ENCODE measurements around the gene SLC35F1. TPM values are rescaled to one million over a fixed set of nuclear protein-coding genes. Genes with fewer than 3 reads are reported as not detected.

Gene SLC35F1
- total and polyA plus RNA-seq, 9 donors: 0.08 to 2.5 (median 0.24) TPM; not detected in 1

DNA sequence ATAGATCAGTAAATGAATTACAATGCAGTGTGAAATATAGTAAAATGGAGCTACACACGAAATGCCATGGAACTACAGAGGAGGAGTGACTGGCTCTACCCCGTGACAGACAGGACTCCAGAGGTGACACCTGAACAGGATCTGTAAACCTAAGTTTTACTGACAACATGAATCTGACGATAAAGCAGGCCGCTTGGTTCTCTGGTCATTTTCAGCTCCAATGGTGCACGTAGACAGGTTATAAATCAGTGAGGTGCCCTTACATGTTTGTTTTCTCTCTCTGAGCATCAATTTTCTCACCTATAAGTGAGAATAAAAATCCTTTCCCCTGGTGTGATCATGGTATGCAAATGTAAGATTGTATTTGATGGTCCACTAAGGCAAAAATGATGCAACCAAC, 339.3 kb downstream of the SLC35F1 start:
- Histone ChIP-seq H3K4me3 (no peak overlapping the region), H3K36me3 (no peaks in the 10 kb centered on the region), H3K27ac (no peak overlapping the region), H3K4me1 (ENCODE audit: insufficient read depth) (no peaks in the 10 kb centered on the region), H3K27me3 (no peaks in the 10 kb centered on the region), H3K9me3 (no peaks in the 10 kb centered on the region)
- 52 to 81% (median 68%) methylated on average over 5 of the region's 5 CpGs for WGBS, 3 donors
- intact Hi-C loops (cut with DNase I): no loop called here
- TF ChIP-seq EP300 (IDR thresholded peaks at IDR 0.05) (no peak), POLR2A (IDR thresholded peaks at IDR 0.05) (no peak)
- TF ChIP-seq, protein P1, sequence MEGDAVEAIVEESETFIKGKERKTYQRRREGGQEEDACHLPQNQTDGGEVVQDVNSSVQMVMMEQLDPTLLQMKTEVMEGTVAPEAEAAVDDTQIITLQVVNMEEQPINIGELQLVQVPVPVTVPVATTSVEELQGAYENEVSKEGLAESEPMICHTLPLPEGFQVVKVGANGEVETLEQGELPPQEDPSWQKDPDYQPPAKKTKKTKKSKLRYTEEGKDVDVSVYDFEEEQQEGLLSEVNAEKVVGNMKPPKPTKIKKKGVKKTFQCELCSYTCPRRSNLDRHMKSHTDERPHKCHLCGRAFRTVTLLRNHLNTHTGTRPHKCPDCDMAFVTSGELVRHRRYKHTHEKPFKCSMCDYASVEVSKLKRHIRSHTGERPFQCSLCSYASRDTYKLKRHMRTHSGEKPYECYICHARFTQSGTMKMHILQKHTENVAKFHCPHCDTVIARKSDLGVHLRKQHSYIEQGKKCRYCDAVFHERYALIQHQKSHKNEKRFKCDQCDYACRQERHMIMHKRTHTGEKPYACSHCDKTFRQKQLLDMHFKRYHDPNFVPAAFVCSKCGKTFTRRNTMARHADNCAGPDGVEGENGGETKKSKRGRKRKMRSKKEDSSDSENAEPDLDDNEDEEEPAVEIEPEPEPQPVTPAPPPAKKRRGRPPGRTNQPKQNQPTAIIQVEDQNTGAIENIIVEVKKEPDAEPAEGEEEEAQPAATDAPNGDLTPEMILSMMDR (IDR thresholded peaks at IDR 0.05): no peak
- DNase-seq: no peak

DNA sequence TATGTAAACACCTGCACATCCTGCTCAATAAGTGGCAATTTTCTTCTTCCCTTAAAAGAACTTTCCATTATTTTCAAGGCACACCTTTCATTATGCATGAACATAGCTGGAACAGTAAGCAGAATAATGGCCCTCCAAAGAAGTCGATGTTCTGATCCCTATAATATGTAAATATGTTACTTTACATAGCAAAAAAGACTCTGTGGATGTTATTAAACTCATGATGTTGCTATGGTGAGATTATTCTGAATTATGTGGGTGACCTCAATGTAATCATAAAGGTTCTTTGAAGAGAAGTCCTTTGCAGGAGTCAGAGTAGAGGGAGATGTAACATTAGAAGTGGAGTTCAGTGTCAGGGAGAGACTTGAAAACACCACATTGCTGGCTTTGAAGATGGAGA, 341.1 kb downstream of the SLC35F1 start:
- TF ChIP-seq, protein P1 (IDR thresholded peaks at IDR 0.05): no peak
- no peak for TF ChIP-seq EP300 (IDR thresholded peaks at IDR 0.05)
- TF ChIP-seq POLR2A (IDR thresholded peaks at IDR 0.05): no peak
- no peaks in the 10 kb centered on the region for H3K36me3 ChIP-seq
- no peaks in the 10 kb centered on the region for H3K27me3 ChIP-seq
- H3K9me3 ChIP-seq: no peaks in the 10 kb centered on the region
- no peak overlapping the region for H3K27ac ChIP-seq
- no peak for DNase-seq
- intact Hi-C loops (cut with DNase I): no loop called here
- WGBS, 3 donors: 79 to 89% (median 83%) methylated on average over 1 of the region's 1 CpG
- no peak overlapping the region for H3K4me3 ChIP-seq
- H3K4me1 ChIP-seq (ENCODE audit: insufficient read depth): no peaks in the 10 kb centered on the region

DNA sequence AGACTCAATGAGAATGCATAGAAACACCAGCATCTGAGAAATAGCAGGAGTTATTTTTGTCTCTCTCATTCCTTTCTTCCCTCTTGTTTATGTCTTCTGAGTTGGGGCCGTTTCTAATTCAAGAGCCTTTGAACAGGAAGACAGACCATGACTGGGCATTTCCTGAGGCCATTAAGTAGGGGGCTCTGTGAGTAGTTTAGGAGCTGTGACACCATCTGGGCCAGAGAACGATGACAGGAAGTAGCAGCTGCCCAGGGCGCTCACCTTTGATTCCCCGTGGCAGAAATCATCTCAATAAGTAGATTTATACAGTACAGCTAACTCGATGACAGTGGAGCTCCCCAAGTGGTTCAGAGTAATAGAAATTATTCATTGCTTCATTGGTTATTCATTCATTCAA, 342.6 kb downstream of the SLC35F1 start:
- 36 to 46% (median 45%) methylated on average over 5 of the region's 5 CpGs for WGBS, 3 donors
- TF ChIP-seq EP300 (IDR thresholded peaks at IDR 0.05): no peak
- TF ChIP-seq, protein P1 (IDR thresholded peaks at IDR 0.05): no peak
- TF ChIP-seq POLR2A (IDR thresholded peaks at IDR 0.05): no peak
- no peaks in the 10 kb centered on the region for H3K9me3 ChIP-seq
- H3K4me3 ChIP-seq: no peak overlapping the region
- intact Hi-C loops (cut with DNase I): no loop called here
- H3K4me1 ChIP-seq (ENCODE audit: insufficient read depth): no peaks in the 10 kb centered on the region
- H3K27me3 ChIP-seq: no peaks in the 10 kb centered on the region
- DNase-seq: no peak
- no peaks in the 10 kb centered on the region for H3K36me3 ChIP-seq
- H3K27ac ChIP-seq: no peak overlapping the region

DNA sequence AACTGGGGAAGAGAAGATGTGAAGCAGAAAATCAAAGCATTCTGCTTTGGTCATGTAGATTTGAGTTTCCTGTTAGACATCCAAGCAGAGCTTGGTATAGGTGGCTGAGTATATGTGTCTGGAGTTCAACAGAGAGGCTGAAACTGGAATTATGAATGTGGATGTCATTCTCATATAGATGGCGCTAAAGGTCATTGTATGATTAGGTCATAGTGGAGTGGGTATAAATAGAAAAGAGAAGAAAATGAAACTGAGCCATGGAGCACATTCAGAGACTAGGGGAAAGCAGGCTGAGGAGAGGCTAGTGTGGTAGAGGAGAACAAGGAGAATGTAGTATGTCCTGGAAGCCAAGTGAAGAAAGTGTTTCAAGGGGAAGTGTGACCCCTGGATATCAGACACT, 345.4 kb downstream of the SLC35F1 start:
- Histone ChIP-seq H3K27me3 (no peaks in the 10 kb centered on the region), H3K4me1 (ENCODE audit: insufficient read depth) (no peaks in the 10 kb centered on the region), H3K36me3 (no peaks in the 10 kb centered on the region), H3K27ac (no peak overlapping the region), H3K9me3 (no peaks in the 10 kb centered on the region), H3K4me3 (no peak overlapping the region)
- TF ChIP-seq, protein P1 (IDR thresholded peaks at IDR 0.05): no peak
- TF ChIP-seq EP300 (IDR thresholded peaks at IDR 0.05) (no peak), POLR2A (IDR thresholded peaks at IDR 0.05) (no peak)
- intact Hi-C loops (cut with DNase I): no loop called here
- DNase-seq: no peak
- WGBS, 3 donors: 86 to 97% (median 95%) methylated on average over 1 of the region's 1 CpG

DNA sequence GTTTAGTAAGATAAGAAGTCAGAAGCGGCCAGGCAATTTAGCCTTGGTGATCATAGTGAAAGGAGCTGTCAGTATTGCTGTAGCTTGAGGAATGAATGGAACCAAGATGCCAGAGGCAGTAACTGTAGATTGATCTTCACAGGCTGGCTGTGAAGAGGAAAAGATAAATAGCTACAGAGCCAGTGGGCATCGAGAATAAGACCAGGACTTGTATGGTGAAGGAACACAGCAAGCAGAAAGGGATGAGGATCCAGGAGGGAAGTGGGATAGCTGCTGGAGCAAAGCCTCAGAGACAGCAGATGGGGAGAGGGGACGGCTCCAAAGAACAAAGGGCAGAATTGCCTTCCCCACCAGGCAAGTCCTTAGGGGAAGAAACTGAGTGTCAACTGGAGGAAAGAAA, 346.7 kb downstream of the SLC35F1 start:
- TF ChIP-seq EP300 (IDR thresholded peaks at IDR 0.05): no peak
- TF ChIP-seq, protein P1 (IDR thresholded peaks at IDR 0.05): no peak
- TF ChIP-seq POLR2A (IDR thresholded peaks at IDR 0.05): no peak
- intact Hi-C loops (cut with DNase I): no loop called here
- no peaks in the 10 kb centered on the region for H3K36me3 ChIP-seq

More for the DNA sequence above, 346.7 kb downstream of the SLC35F1 start:
- Histone ChIP-seq H3K27ac (no peak overlapping the region), H3K9me3 (no peaks in the 10 kb centered on the region), H3K27me3 (no peaks in the 10 kb centered on the region), H3K4me3 (no peak overlapping the region), H3K4me1 (ENCODE audit: insufficient read depth) (no peaks in the 10 kb centered on the region)
- DNase-seq: no peak
- WGBS, 3 donors: 57 to 68% (median 68%) methylated on average over 3 of the region's 3 CpGs
